HG02642 (cell line): ENCODE measurements around the gene RO60.

Source experiments
- ATAC-seq: cut with Tn5 transposase; IDR thresholded peaks from one replicate; pipeline ENCODE4 v1.9.1; 2021; ENCODE audit warnings: mild to moderate bottlenecking; ENCODE audit not compliant: unreplicated experiment, poor library complexity

RO60 gene

GRCh38 chr1:193104907-193105820 lies 45.8 kb downstream of the RO60 start, which contains the start of gene GLRX2:
Gene GLRX2, minus strand, starts transcription at chr1:193105414. Its CDS starts 32 bp downstream, at chr1:193105382.
- peak; percentile 94 for ATAC-seq

GRCh38 chr1:193105821-193106177 lies 46.4 kb downstream of the RO60 start:
- no peak for ATAC-seq

- no peak for ATAC-seq
Observed at GRCh38 chr1:193108471-193108870, 49.1 kb downstream of the RO60 start.
